Left ventricle myocardium superior (tissue), 1 donor: ENCODE measurements around the gene PDK2. TPM values are rescaled to one million over a fixed set of nuclear protein-coding genes. Genes with fewer than 3 reads are reported as not detected.

Experiments used
- ATAC-seq: fragments of 200-7000 bp; cut with Tn5 transposase; one replicate; pipeline ENCODE4 v1.9.1; 2020; ENCODE audit warnings: mild to moderate bottlenecking, moderate library complexity
- DNase-seq: peaks from one replicate; pipeline ENCODE4 v3.0.0-alpha.2; 2020
- intact Hi-C: fragments of 100-400 bp; cut with micrococcal nuclease; formaldehyde crosslinking; loops from one replicate; pipeline ENCODE4 v1.11.0; 2022
- total RNA-seq: library from RNA; stranded (reverse); fragmentation: NEBNext Ultra II Directional; extraction: Animal tissue kit (Norgen Biotek cat#: 25700); gene quantifications from one replicate; pipeline ENCODE4 v1.2.1, GENCODE V29; 2021
- donor health status: DM: no; HTN: yes; CAD: no; lungs with severe emphysema.

PDK2 gene
- total RNA-seq, 1 donor from 2014 or later, result 277 TPM

GRCh38 chr17:50110591-50111349, 15.6 kb downstream of the PDK2 start:
- DNase-seq, result peak; percentile 85
- peak; percentile 65 for ATAC-seq
- intact Hi-C loops, result no loop called here

GRCh38 chr17:50111673-50112655, 16.8 kb downstream of the PDK2 start:
- ATAC-seq (peak; percentile 79), DNase-seq (peak; percentile 84)
- intact Hi-C loops, result no loop called here

- ATAC-seq (peak; percentile 8), DNase-seq (peak; percentile 67)
Measured at GRCh38 chr17:50112694-50113093, 17.5 kb downstream of the PDK2 start.

GRCh38 chr17:50113624-50114320, 18.6 kb downstream of the PDK2 start:
- ATAC-seq (no peak), DNase-seq (no peak)
- intact Hi-C loops, result no loop called here

More at GRCh38 chr17:50112694-50113093, 17.5 kb downstream of the PDK2 start:
- intact Hi-C loops, result no loop called here

- ATAC-seq (no peak), DNase-seq (no peak)
- intact Hi-C loops, result no loop called here
Measured at GRCh38 chr17:50114401-50114800, 19.2 kb downstream of the PDK2 start.

GRCh38 chr17:50114849-50115357, 19.8 kb downstream of the PDK2 start:
- ATAC-seq (no peak), DNase-seq (no peak)
- intact Hi-C loops, result no loop called here

GRCh38 chr17:50115756-50116155, 20.6 kb downstream of the PDK2 start:
- intact Hi-C loops, result no loop called here
- DNase-seq (no peak), ATAC-seq (no peak)

GRCh38 chr17:50117202-50118051, 22.3 kb downstream of the PDK2 start:
- ATAC-seq, result peak; percentile 70
- intact Hi-C loops, result no loop called here
- DNase-seq, result peak; percentile 81

- DNase-seq (no peak), ATAC-seq (no peak)
- intact Hi-C loops, result no loop called here
Measured at GRCh38 chr17:50118076-50118827, 23.1 kb downstream of the PDK2 start.

GRCh38 chr17:50118828-50119218, 23.7 kb downstream of the PDK2 start:
- no peak for ATAC-seq
- DNase-seq, result no peak
- intact Hi-C loops, result no loop called here

GRCh38 chr17:50120475-50121253, 25.5 kb downstream of the PDK2 start:
- intact Hi-C loops, result no loop called here
- no peak for ATAC-seq
- no peak for DNase-seq

- intact Hi-C loops, result no loop called here
- ATAC-seq (no peak), DNase-seq (no peak)
Measured at GRCh38 chr17:50122945-50123344, 27.8 kb downstream of the PDK2 start.

GRCh38 chr17:50123649-50124349, 28.6 kb downstream of the PDK2 start:
- intact Hi-C loops, result no loop called here
- DNase-seq, result no peak
- ATAC-seq, result peak; percentile 18

GRCh38 chr17:50125420-50125997, 30.4 kb downstream of the PDK2 start:
- ATAC-seq (no peak), DNase-seq (no peak)
- intact Hi-C loops, result no loop called here

GRCh38 chr17:50127697-50128361, 32.7 kb downstream of the PDK2 start:
- DNase-seq (no peak), ATAC-seq (no peak)
- intact Hi-C loops, result no loop called here
